H9 (cell line): Measurements from ENCODE around the gene NHS. TPM values are rescaled to one million over a fixed set of nuclear protein-coding genes. Genes with fewer than 3 reads are reported as not detected.

Source experiments
- DNase-seq: peaks from one replicate; pipeline ENCODE4 v3.0.0-alpha.2; 2017
- H2AFZ ChIP-seq: one replicate; pipeline ENCODE4 v1.6.1; 2013; ENCODE audit warnings: mild to moderate bottlenecking, low read length, control low read depth, moderate library complexity
- H2AK5ac ChIP-seq: 2 replicates; pipeline ENCODE4 v1.6.1; 2013; ENCODE audit warnings: low read length, control low read depth, mixed read lengths; ENCODE audit not compliant: insufficient read length
- H2BK120ac ChIP-seq: one replicate; pipeline ENCODE4 v1.6.1; 2013; ENCODE audit warnings: low read depth, mild to moderate bottlenecking, low read length, control low read depth, inconsistent platforms; ENCODE audit not compliant: poor library complexity, severe bottlenecking
- H2BK12ac ChIP-seq: 2 replicates; pipeline ENCODE4 v1.6.1; 2013; ENCODE audit warnings: low read length, control low read depth, mixed read lengths, low read depth; ENCODE audit not compliant: insufficient read length
- H2BK15ac ChIP-seq: 2 replicates; pipeline ENCODE4 v1.6.1; 2013; ENCODE audit warnings: low read depth, low read length, control low read depth
- H2BK20ac ChIP-seq: one replicate; pipeline ENCODE4 v1.6.1; 2013; ENCODE audit warnings: low read depth, mild to moderate bottlenecking, low read length, control low read depth, inconsistent platforms; ENCODE audit not compliant: poor library complexity, severe bottlenecking
- H2BK5ac ChIP-seq: 2 replicates; pipeline ENCODE4 v1.6.1; 2013; ENCODE audit warnings: low read length, control low read depth, mixed read lengths; ENCODE audit not compliant: insufficient read length
- H3K14ac ChIP-seq: 2 replicates; pipeline ENCODE4 v1.6.1; 2013; ENCODE audit warnings: low read length, control low read depth; ENCODE audit not compliant: insufficient read depth
- H3K18ac ChIP-seq: 2 replicates; pipeline ENCODE4 v1.6.1; 2013; ENCODE audit warnings: low read depth, mild to moderate bottlenecking, mixed read lengths, low read length, control low read depth; ENCODE audit not compliant: insufficient read length
- H3K23ac ChIP-seq: 2 replicates; pipeline ENCODE4 v1.6.1; 2013; ENCODE audit warnings: low read length, control low read depth, mixed read lengths, low read depth; ENCODE audit not compliant: insufficient read length
- H3K23me2 ChIP-seq: 2 replicates; pipeline ENCODE4 v1.6.1; 2013; ENCODE audit warnings: low read depth, mild to moderate bottlenecking, mixed read lengths, low read length, control low read depth; ENCODE audit not compliant: insufficient read length, poor library complexity, severe bottlenecking
- H3K27ac ChIP-seq: 2 replicates; pipeline ENCODE4 v1.5.1; 2013; ENCODE audit warnings: low read length, control low read depth, mixed read lengths, low read depth; ENCODE audit not compliant: insufficient read length
- H3K27me3 ChIP-seq: 2 replicates; pipeline ENCODE4 v1.6.1; 2013; ENCODE audit warnings: low read length, control low read depth, inconsistent platforms; ENCODE audit not compliant: insufficient read depth
- H3K4ac ChIP-seq: 2 replicates; pipeline ENCODE4 v1.6.1; 2013; ENCODE audit warnings: low read depth, mild to moderate bottlenecking, control low read depth, inconsistent platforms, low read length, moderate library complexity
- H3K4me1 ChIP-seq: 2 replicates; pipeline ENCODE4 v1.6.1; 2013; ENCODE audit warnings: low read length, control low read depth, inconsistent platforms; ENCODE audit not compliant: insufficient read depth
- H3K4me2 ChIP-seq: 2 replicates; pipeline ENCODE4 v1.6.1; 2013; ENCODE audit warnings: low read length, control low read depth, mixed read lengths; ENCODE audit not compliant: insufficient read length, insufficient read depth
- H3K56ac ChIP-seq: 2 replicates; pipeline ENCODE4 v1.6.1; 2013; ENCODE audit warnings: low read depth, mild to moderate bottlenecking, mixed read lengths, low read length, control low read depth; ENCODE audit not compliant: insufficient read length
- H3K79me1 ChIP-seq: 2 replicates; pipeline ENCODE4 v1.6.1; 2013; ENCODE audit warnings: low read depth, mild to moderate bottlenecking, moderate library complexity, low read length, control low read depth, inconsistent platforms; ENCODE audit not compliant: insufficient read depth, poor library complexity, severe bottlenecking
- H3K79me2 ChIP-seq: 2 replicates; pipeline ENCODE4 v1.6.1; 2013; ENCODE audit warnings: low read length, control low read depth, inconsistent platforms; ENCODE audit not compliant: insufficient read depth
- H3K9ac ChIP-seq: 2 replicates; pipeline ENCODE4 v1.6.1; 2013; ENCODE audit warnings: low read length, control low read depth, mixed read lengths; ENCODE audit not compliant: insufficient read length; ENCODE audit errors: extremely low read depth
- H3K9me3 ChIP-seq: one replicate; pipeline ENCODE4 v1.6.1; 2013; ENCODE audit warnings: low read depth, low read length, inconsistent platforms; ENCODE audit not compliant: control insufficient read depth
- H3T11ph ChIP-seq: one replicate; pipeline ENCODE4 v1.6.1; 2013; ENCODE audit warnings: mild to moderate bottlenecking, low read length, control low read depth, inconsistent platforms
- H4K20me1 ChIP-seq: one replicate; pipeline ENCODE4 v1.6.1; 2013; ENCODE audit not compliant: control insufficient read depth, insufficient read length, insufficient read depth
- H4K5ac ChIP-seq: 2 replicates; pipeline ENCODE4 v1.6.1; 2013; ENCODE audit warnings: low read depth, mild to moderate bottlenecking, mixed read lengths, low read length, control low read depth; ENCODE audit not compliant: insufficient read length
- H4K8ac ChIP-seq: replicated peaks from 2 replicates; pipeline ENCODE4 v1.6.1; 2013; ENCODE audit warnings: low read length, control low read depth, mixed read lengths, low read depth; ENCODE audit not compliant: insufficient read length
- H4K91ac ChIP-seq: 2 replicates; pipeline ENCODE4 v1.6.1; 2013; ENCODE audit warnings: low read depth, mild to moderate bottlenecking, moderate library complexity, mixed read lengths, low read length, control low read depth; ENCODE audit not compliant: insufficient read length
- H3K27ac Mint-ChIP-seq, 3 experiments: 2 replicates in 2 of 3; 3 replicates in 1 of 3; pipeline ENCODE4 v1.8.0; 2020 to 2021; ENCODE audit warnings: mixed read lengths in 3 of 3, mild to moderate bottlenecking in 1 of 3, moderate library complexity in 1 of 3
- H3K27me3 Mint-ChIP-seq: 2 replicates; pipeline ENCODE4 v1.8.0; 2021; ENCODE audit warnings: low read depth, mild to moderate bottlenecking, moderate library complexity, mixed read lengths
- H3K36me3 Mint-ChIP-seq, 3 experiments: 2 replicates in 2 of 3; 3 replicates in 1 of 3; pipeline ENCODE4 v1.8.0; 2020 to 2021; ENCODE audit warnings: low read depth in 3 of 3, mixed read lengths in 3 of 3; ENCODE audit not compliant: insufficient read depth in 1 of 3
- H3K4me1 Mint-ChIP-seq, 2 experiments: 2 replicates each; pipeline ENCODE4 v1.8.0; 2020; ENCODE audit warnings: mixed read lengths in 2 of 2
- H3K4me3 Mint-ChIP-seq, 2 experiments: 2 replicates in 1 of 2; 3 replicates in 1 of 2; pipeline ENCODE4 v1.8.0; 2020 to 2021; ENCODE audit warnings: mild to moderate bottlenecking in 2 of 2, mixed read lengths in 2 of 2, moderate library complexity in 1 of 2
- H3K9me3 Mint-ChIP-seq, 2 experiments: 2 replicates in 1 of 2; 3 replicates in 1 of 2; pipeline ENCODE4 v1.8.0; 2020; ENCODE audit warnings: mild to moderate bottlenecking in 2 of 2, mixed read lengths in 2 of 2, moderate library complexity in 1 of 2
- CTCF ChIP-seq: fragments of 200-600 bp; sonication (generic); conservative IDR thresholded peaks from 3 replicates; pipeline ENCODE4 v1.8.0; 2021; ENCODE audit warnings: antibody characterized with exemption, mild to moderate bottlenecking
- WGBS: extraction: QIAGEN DNeasy Blood & Tissue Kit; methylation state at CpG from one replicate; pipeline ENCODE4 v1.1.7; 2013; ENCODE audit warnings: missing lambda C conversion rate, low lambda C conversion rate, mixed read lengths; ENCODE audit not compliant: insufficient read length; ENCODE audit errors: extremely low coverage; 5-methylcytosine and 5-hydroxymethylcytosine counted together
- total RNA-seq: library from RNA; stranded (reverse); gene quantifications from 2 replicates; pipeline ENCODE4 v1.2.1, GENCODE V29; 2021

NHS gene
- total RNA-seq, 1 experiment from 2014 or later, result 8.7 TPM

GRCh38 chrX:17500145-17500579, 125.2 kb downstream of the NHS start:
- no peaks in the 10 kb centered on the region for H3K9me3 ChIP-seq
- DNase-seq, result no peak
- Mint-ChIP-seq H3K9me3 (no peaks in the 10 kb centered on the region), H3K27me3 (no peaks in the 10 kb centered on the region), H3K36me3 (no peaks in the 10 kb centered on the region), H3K27ac (no peak overlapping the region), H3K4me3 (no peak overlapping the region), H3K4me1 (peaks cover 27 to 32% of the 10 kb centered on the region in 2 experiments)
- no peak overlapping the region for H3K18ac ChIP-seq
- no peak overlapping the region for H2AFZ ChIP-seq
- no peak overlapping the region for H3K23ac ChIP-seq
- H3K27me3 ChIP-seq, result no peaks in the 10 kb centered on the region
- H3K4me1 ChIP-seq, result no peaks in the 10 kb centered on the region
- no peak overlapping the region for H2BK120ac ChIP-seq
- H2AK5ac ChIP-seq, result no peak overlapping the region
- no peak overlapping the region for H4K91ac ChIP-seq
- WGBS, result no CpG with 5 or more reads among the region's 2 CpGs
- H3K14ac ChIP-seq, result no peak overlapping the region
- no peak overlapping the region for H3K56ac ChIP-seq
- no peak overlapping the region for H3T11ph ChIP-seq
- no peak overlapping the region for H3K9ac ChIP-seq
- no peak overlapping the region for H3K4me2 ChIP-seq
- no peak overlapping the region for H2BK12ac ChIP-seq
- no peak overlapping the region for H2BK15ac ChIP-seq
- H3K23me2 ChIP-seq, result no peaks in the 10 kb centered on the region
- H3K79me2 ChIP-seq, result no peaks in the 10 kb centered on the region
- no peak overlapping the region for H2BK20ac ChIP-seq
- no peaks in the 10 kb centered on the region for H3K79me1 ChIP-seq
- no peak overlapping the region for H4K8ac ChIP-seq
- no peak for TF ChIP-seq CTCF
- H4K5ac ChIP-seq, result no peak overlapping the region
- H2BK5ac ChIP-seq, result no peak overlapping the region
- H3K4ac ChIP-seq, result no peak overlapping the region
- no peaks in the 10 kb centered on the region for H4K20me1 ChIP-seq
- H3K27ac ChIP-seq, result no peak overlapping the region
